ENCODE measurements around the gene UNC119B.

- TF ChIP-seq EZH2 (optimal IDR thresholded peaks at IDR 0.05; ENCODE audit: low read depth, low read length) (no peak), CTCF (IDR thresholded peaks at IDR 0.05; ENCODE audit: low read length) (no peak)
Observed at GRCh38 chr12:120719496-120720233, 9.4 kb downstream of the UNC119B start.
